WTC11 (cell line): ENCODE results near the gene EMC6. TPM values are rescaled to one million over a fixed set of nuclear protein-coding genes. Genes with fewer than 3 reads are reported as not detected.

Experiments used
- ATAC-seq: fragments of 200-7000 bp; cut with Tn5 transposase; 2 replicates; pipeline ENCODE4 v1.10.0; 2021; ENCODE audit warnings: mild to moderate bottlenecking, moderate library complexity
- CTCF ChIA-PET: fragments of 300-600 bp; sonication (Branson Sonifier 250); formaldehyde crosslinking; loops from one replicate; lab custom pipeline; 2021; ENCODE audit warnings: antibody characterized with exemption; lab: Charles Lee
- POLR2A ChIA-PET: fragments of 350-600 bp; sonication (Branson Sonifier 250); formaldehyde crosslinking; loops from one replicate; lab custom pipeline; 2021; ENCODE audit warnings: antibody characterized with exemption; lab: Charles Lee
- DNase-seq: peaks from one replicate; pipeline ENCODE4 v3.0.0; 2021; ENCODE audit warnings: low spot score
- H3K27ac Mint-ChIP-seq: 2 replicates; pipeline ENCODE4 v1.8.0; 2021; ENCODE audit warnings: mixed read lengths
- H3K27me3 Mint-ChIP-seq: 2 replicates; pipeline ENCODE4 v1.8.0; 2021; ENCODE audit warnings: low read depth, mild to moderate bottlenecking, moderate library complexity, mixed read lengths
- H3K36me3 Mint-ChIP-seq: 2 replicates; pipeline ENCODE4 v1.8.0; 2021; ENCODE audit warnings: mixed read lengths
- H3K4me1 Mint-ChIP-seq: 2 replicates; pipeline ENCODE4 v1.8.0; 2022; ENCODE audit warnings: mixed read lengths
- H3K4me3 Mint-ChIP-seq: 2 replicates; pipeline ENCODE4 v1.8.0; 2021; ENCODE audit warnings: mild to moderate bottlenecking, moderate library complexity, mixed read lengths
- H3K9me3 Mint-ChIP-seq: 2 replicates; pipeline ENCODE4 v1.8.0; 2021; ENCODE audit warnings: mixed read lengths
- ELF4 ChIP-seq: sonication (generic); formaldehyde crosslinking; IDR thresholded peaks from 2 replicates; pipeline ENCODE4 v1.8.1; 2022; ENCODE audit warnings: low read depth, mild to moderate bottlenecking, moderate library complexity, missing genetic modification reagents
- ESRRA ChIP-seq: sonication (generic); formaldehyde crosslinking; IDR thresholded peaks from 2 replicates; pipeline ENCODE4 v1.8.1; 2022; ENCODE audit warnings: mild to moderate bottlenecking, missing genetic modification reagents, borderline replicate concordance
- ETV6 ChIP-seq: sonication (generic); formaldehyde crosslinking; IDR thresholded peaks from 2 replicates; pipeline ENCODE4 v1.8.1; 2022; ENCODE audit warnings: mild to moderate bottlenecking, missing genetic modification reagents
- GRHL2 ChIP-seq: fragments of 250-450 bp; sonication (Bioruptor Pico); IDR thresholded peaks from 2 replicates; pipeline ENCODE4 v1.8.0; 2022; ENCODE audit warnings: mild to moderate bottlenecking, moderate library complexity; ENCODE audit not compliant: insufficient replicate concordance, severe bottlenecking
- GTF2I ChIP-seq: fragments of 250-450 bp; sonication (Bioruptor Pico); conservative IDR thresholded peaks from 2 replicates; pipeline ENCODE4 v1.4.0; 2021; ENCODE audit warnings: mild to moderate bottlenecking
- MXD4 ChIP-seq: fragments of 250-450 bp; sonication (Bioruptor Pico); IDR thresholded peaks from 2 replicates; pipeline ENCODE4 v1.8.0; 2021; ENCODE audit warnings: mild to moderate bottlenecking, moderate library complexity, borderline replicate concordance
- NR2C2 ChIP-seq: sonication (generic); formaldehyde crosslinking; IDR thresholded peaks from 2 replicates; pipeline ENCODE4 v1.8.0; 2022; ENCODE audit warnings: mild to moderate bottlenecking, missing genetic modification reagents
- TEAD1 ChIP-seq: sonication (generic); formaldehyde crosslinking; IDR thresholded peaks from 2 replicates; pipeline ENCODE4 v1.8.0; 2022; ENCODE audit warnings: mild to moderate bottlenecking, missing genetic modification reagents
- ZNF138 ChIP-seq: sonication (generic); formaldehyde crosslinking; conservative IDR thresholded peaks from 2 replicates; pipeline ENCODE4 v1.8.1; 2022; ENCODE audit warnings: mild to moderate bottlenecking, moderate library complexity, missing genetic modification reagents
- ZNF263 ChIP-seq: sonication (generic); formaldehyde crosslinking; IDR thresholded peaks from 2 replicates; pipeline ENCODE4 v1.8.1; 2022; ENCODE audit warnings: low read depth, mild to moderate bottlenecking, moderate library complexity, missing genetic modification reagents
- ZNF416 ChIP-seq: fragments of 250-450 bp; sonication (Bioruptor Pico); IDR thresholded peaks from 2 replicates; pipeline ENCODE4 v1.9.0; 2021; ENCODE audit warnings: mild to moderate bottlenecking, inconsistent platforms
- ZNF671 ChIP-seq: fragments of 250-450 bp; sonication (Bioruptor Pico); IDR thresholded peaks from 2 replicates; pipeline ENCODE4 v1.8.0; 2021; ENCODE audit warnings: mild to moderate bottlenecking
- total RNA-seq: library from RNA; stranded (reverse); gene quantifications from 3 replicates; pipeline ENCODE4 v1.2.3, GENCODE V29; 2021
- TF ChIP-seq, protein P1 (sequence below): sonication (generic); formaldehyde crosslinking; IDR thresholded peaks from 2 replicates; pipeline ENCODE4 v1.8.1; 2022; ENCODE audit warnings: mild to moderate bottlenecking, missing genetic modification reagents, moderate library complexity, borderline replicate concordance
- TF ChIP-seq, protein P2 (sequence below): sonication (generic); formaldehyde crosslinking; conservative IDR thresholded peaks from 2 replicates; pipeline ENCODE4 v1.8.1; 2023; ENCODE audit warnings: mild to moderate bottlenecking, low read depth, missing genetic modification reagents, moderate library complexity

Gene EMC6
- total RNA-seq, 1 experiment from 2014 or later: 86.0 TPM

DNA sequence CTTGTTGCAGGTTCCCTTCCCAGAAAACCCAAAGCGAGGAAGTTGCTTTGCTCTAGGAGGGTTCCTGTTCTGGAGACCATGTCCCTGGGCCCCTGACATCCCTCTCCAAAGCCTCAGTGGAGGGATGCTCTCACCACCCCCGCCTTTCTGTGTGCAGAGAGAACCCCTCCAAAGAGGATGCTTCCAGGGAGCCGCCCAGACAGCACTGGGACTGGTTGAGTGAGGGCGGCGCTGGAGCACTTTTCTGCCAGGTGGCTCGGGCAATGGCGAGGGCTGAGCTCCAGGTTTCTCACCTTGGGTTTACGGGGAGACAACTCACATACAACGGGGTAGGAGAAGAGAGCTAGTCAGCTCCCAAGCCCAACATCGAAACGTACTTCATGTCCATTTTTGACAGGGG is 7.3 kb downstream of the EMC6 start:
- ATAC-seq (no peak), DNase-seq (no peak)
- TF ChIP-seq ZNF671 (no peak), ELF4 (CRISPR knock-in tag) (no peak), GTF2I (CRISPR knock-in tag) (no peak), ZNF138 (CRISPR knock-in tag) (no peak), ZNF416 (CRISPR knock-in tag) (no peak), NR2C2 (no peak), ESRRA (no peak), TEAD1 (no peak)
- TF ChIP-seq, protein P1, sequence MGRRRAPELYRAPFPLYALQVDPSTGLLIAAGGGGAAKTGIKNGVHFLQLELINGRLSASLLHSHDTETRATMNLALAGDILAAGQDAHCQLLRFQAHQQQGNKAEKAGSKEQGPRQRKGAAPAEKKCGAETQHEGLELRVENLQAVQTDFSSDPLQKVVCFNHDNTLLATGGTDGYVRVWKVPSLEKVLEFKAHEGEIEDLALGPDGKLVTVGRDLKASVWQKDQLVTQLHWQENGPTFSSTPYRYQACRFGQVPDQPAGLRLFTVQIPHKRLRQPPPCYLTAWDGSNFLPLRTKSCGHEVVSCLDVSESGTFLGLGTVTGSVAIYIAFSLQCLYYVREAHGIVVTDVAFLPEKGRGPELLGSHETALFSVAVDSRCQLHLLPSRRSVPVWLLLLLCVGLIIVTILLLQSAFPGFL (CRISPR knock-in tag): no peak
- TF ChIP-seq, protein P2, sequence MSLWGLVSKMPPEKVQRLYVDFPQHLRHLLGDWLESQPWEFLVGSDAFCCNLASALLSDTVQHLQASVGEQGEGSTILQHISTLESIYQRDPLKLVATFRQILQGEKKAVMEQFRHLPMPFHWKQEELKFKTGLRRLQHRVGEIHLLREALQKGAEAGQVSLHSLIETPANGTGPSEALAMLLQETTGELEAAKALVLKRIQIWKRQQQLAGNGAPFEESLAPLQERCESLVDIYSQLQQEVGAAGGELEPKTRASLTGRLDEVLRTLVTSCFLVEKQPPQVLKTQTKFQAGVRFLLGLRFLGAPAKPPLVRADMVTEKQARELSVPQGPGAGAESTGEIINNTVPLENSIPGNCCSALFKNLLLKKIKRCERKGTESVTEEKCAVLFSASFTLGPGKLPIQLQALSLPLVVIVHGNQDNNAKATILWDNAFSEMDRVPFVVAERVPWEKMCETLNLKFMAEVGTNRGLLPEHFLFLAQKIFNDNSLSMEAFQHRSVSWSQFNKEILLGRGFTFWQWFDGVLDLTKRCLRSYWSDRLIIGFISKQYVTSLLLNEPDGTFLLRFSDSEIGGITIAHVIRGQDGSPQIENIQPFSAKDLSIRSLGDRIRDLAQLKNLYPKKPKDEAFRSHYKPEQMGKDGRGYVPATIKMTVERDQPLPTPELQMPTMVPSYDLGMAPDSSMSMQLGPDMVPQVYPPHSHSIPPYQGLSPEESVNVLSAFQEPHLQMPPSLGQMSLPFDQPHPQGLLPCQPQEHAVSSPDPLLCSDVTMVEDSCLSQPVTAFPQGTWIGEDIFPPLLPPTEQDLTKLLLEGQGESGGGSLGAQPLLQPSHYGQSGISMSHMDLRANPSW: no peak
- H3K4me1 Mint-ChIP-seq: peaks cover 11% of the 10 kb centered on the region
- H3K9me3 Mint-ChIP-seq: no peaks in the 10 kb centered on the region
- H3K27ac Mint-ChIP-seq: no peak overlapping the region
- ChIA-PET CTCF (no interaction called here), POLR2A (no interaction called here)
- H3K36me3 Mint-ChIP-seq: no peaks in the 10 kb centered on the region
- H3K4me3 Mint-ChIP-seq: no peak overlapping the region
- no peaks in the 10 kb centered on the region for H3K27me3 Mint-ChIP-seq

GRCh38 chr17:3678095-3678820 is 9.6 kb downstream of the EMC6 start:
- Mint-ChIP-seq H3K4me1 (peaks cover 11% of the 10 kb centered on the region), H3K9me3 (no peaks in the 10 kb centered on the region), H3K27me3 (no peaks in the 10 kb centered on the region; the same call in none of the 2 replicates), H3K36me3 (no peaks in the 10 kb centered on the region), H3K27ac (0 out of 2 replicates have a peak overlapping the region, but pooled peaks have one; percentile 72), H3K4me3 (no peak overlapping the region)
- DNase-seq: peak; percentile 78
- TF ChIP-seq GRHL2 (CRISPR knock-in tag) (no peak), ZNF263 (CRISPR knock-in tag) (no peak), ETV6 (CRISPR knock-in tag) (0 out of 2 replicates have a peak, but pooled peaks have one; percentile 25), MXD4 (CRISPR knock-in tag) (no peak)
- POLR2A ChIA-PET: interaction anchor here (0.9 to 1.0 kb wide), 2 partner anchors 9 to 17 kb away, joined by 3 to 4 read pairs; partner anchors contain the start of gene EMC6
- peak; percentile 87 for ATAC-seq
- CTCF ChIA-PET: interaction anchor here (0.6 to 2.6 kb wide), 7 partner anchors 13 to 142 kb away, joined by 3 to 14 read pairs (median 4); partner anchors contain the start of genes CTNS, HASPIN and SHPK

DNA sequence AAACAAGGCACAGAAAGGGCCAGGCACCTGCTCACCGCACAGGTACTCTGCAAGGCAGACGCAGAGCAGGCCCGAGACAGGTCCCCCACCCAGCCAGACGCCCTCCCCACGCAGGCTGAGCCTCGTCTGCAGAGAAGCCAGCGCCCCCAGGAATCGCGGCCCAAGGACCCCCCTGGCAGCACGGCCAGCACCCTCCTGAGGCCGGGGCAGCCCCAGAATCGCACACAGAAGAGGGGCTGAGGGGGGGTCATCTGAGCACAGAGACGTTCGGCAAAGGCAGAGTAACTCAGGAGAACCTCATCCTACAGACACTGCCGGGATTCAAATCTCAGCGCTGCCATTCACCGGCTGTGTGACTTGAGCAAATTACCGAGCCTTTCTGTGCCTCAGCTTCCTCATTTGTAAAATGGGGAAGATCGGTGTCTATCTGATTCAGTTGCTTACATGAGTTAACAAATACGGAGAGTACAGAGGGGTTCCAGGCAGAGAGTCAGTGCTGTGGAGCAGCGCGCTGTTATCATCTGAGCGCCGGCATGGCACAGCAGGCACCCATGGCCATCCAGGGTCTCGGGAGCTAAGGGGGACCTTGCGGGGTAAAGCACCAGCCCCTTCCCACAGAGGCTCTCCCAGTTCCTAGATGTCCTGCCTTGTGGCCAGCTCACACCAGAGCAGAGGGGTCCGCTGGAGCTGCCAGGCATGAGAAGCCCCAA is 10.4 kb downstream of the EMC6 start:
- Mint-ChIP-seq H3K36me3 (no peaks in the 10 kb centered on the region), H3K9me3 (no peaks in the 10 kb centered on the region), H3K4me3 (no peak overlapping the region), H3K4me1 (peaks cover 11% of the 10 kb centered on the region), H3K27me3 (no peaks in the 10 kb centered on the region; the same call in none of the 2 replicates), H3K27ac (no peak overlapping the region)
- DNase-seq (no peak), ATAC-seq (no peak)
- POLR2A ChIA-PET: interaction anchor here (0.6 kb wide), 1 partner anchor 155 kb away, joined by 3 read pairs; no protein-coding TSS in a partner anchor
- CTCF ChIA-PET: interaction anchor here (0.6 to 2.6 kb wide), 8 partner anchors 12 to 143 kb away, joined by 3 to 14 read pairs (median 3); partner anchors contain the start of genes CTNS, HASPIN and SHPK
- no peak for TF ChIP-seq MXD4 (CRISPR knock-in tag)
- TF ChIP-seq, all 79 proteins: peak for 0
